ENCODE results near the gene DAZAP1.
"Not testable (repeated sequence)": the region's sequence is repeated elsewhere in the genome, so short reads cannot be mapped to it uniquely, and the experiment has no call there.

DAZAP1 gene

GRCh38 chr19:1411255-1412191 lies 4.1 kb downstream of the DAZAP1 start:
- no peak for DNase-seq (ENCODE audit: low read depth)

GRCh38 chr19:1412323-1412923 lies 5.0 kb downstream of the DAZAP1 start:
- DNase-seq (ENCODE audit: low read depth), result no peak

- no peak for DNase-seq (ENCODE audit: low read depth)
These were observed 5.8 kb downstream of the DAZAP1 start for GRCh38 chr19:1412995-1413800.

GRCh38 chr19:1416014-1416841 lies 8.8 kb downstream of the DAZAP1 start:
- no peak for DNase-seq (ENCODE audit: low read depth)

GRCh38 chr19:1417145-1417544 lies 9.8 kb downstream of the DAZAP1 start:
- DNase-seq (ENCODE audit: low read depth), result no peak

GRCh38 chr19:1417681-1418495 lies 10.5 kb downstream of the DAZAP1 start:
- no peak for DNase-seq (ENCODE audit: low read depth)

- DNase-seq (ENCODE audit: low read depth), result no peak
These were observed 11.1 kb downstream of the DAZAP1 start for GRCh38 chr19:1418496-1418775.

- DNase-seq (ENCODE audit: low read depth), result no peak
These were observed 11.8 kb downstream of the DAZAP1 start for GRCh38 chr19:1418951-1419738.

- not testable (repeated sequence) for DNase-seq (ENCODE audit: low read depth)
These were observed 12.7 kb downstream of the DAZAP1 start for GRCh38 chr19:1420085-1420484.

- DNase-seq (ENCODE audit: low read depth), result no peak
These were observed 13.2 kb downstream of the DAZAP1 start for GRCh38 chr19:1420590-1420989.

- no peak for DNase-seq (ENCODE audit: low read depth)
These were observed 14.0 kb downstream of the DAZAP1 start for GRCh38 chr19:1421218-1421957.

GRCh38 chr19:1421958-1422305 lies 14.5 kb downstream of the DAZAP1 start:
- no peak for DNase-seq (ENCODE audit: low read depth)

GRCh38 chr19:1422360-1422759 lies 15.0 kb downstream of the DAZAP1 start:
- no peak for DNase-seq (ENCODE audit: low read depth)

- DNase-seq (ENCODE audit: low read depth), result no peak
These were observed 15.6 kb downstream of the DAZAP1 start for GRCh38 chr19:1422943-1423342.

- no peak for DNase-seq (ENCODE audit: low read depth)
These were observed 16.2 kb downstream of the DAZAP1 start for GRCh38 chr19:1423436-1424191.

GRCh38 chr19:1424192-1424955 lies 17.0 kb downstream of the DAZAP1 start:
- DNase-seq (ENCODE audit: low read depth), result no peak

GRCh38 chr19:1425102-1425837 lies 17.9 kb downstream of the DAZAP1 start:
- DNase-seq (ENCODE audit: low read depth), result no peak
